Glomerular visceral epithelial cell (primary cell): Measurements from ENCODE around the gene EPN2.
A peak's percentile ranks its signal among the peaks of the same experiment; 100 is the strongest.

ENCODE experiments used
- DNase-seq: peaks from one replicate; pipeline ENCODE4 v3.0.0-alpha.2; 2016; ENCODE audit errors: extremely low spot score

The EPN2 gene

GRCh38 chr17:19294443-19294842 is 57.3 kb downstream of the EPN2 start:
- no peak for DNase-seq

GRCh38 chr17:19295473-19296135 is 58.4 kb downstream of the EPN2 start:
- no peak for DNase-seq

- DNase-seq, result no peak
Measured at GRCh38 chr17:19296786-19297778, 59.9 kb downstream of the EPN2 start.

- DNase-seq, result no peak
Measured at GRCh38 chr17:19298569-19299213, 61.5 kb downstream of the EPN2 start.

GRCh38 chr17:19299214-19299747 is 62.1 kb downstream of the EPN2 start:
- DNase-seq, result no peak

- DNase-seq, result no peak
Measured at GRCh38 chr17:19299866-19300265, 62.7 kb downstream of the EPN2 start.

GRCh38 chr17:19301274-19301951 is 64.2 kb downstream of the EPN2 start:
- DNase-seq, result no peak

- DNase-seq, result no peak
Measured at GRCh38 chr17:19301973-19302372, 64.8 kb downstream of the EPN2 start.

- no peak for DNase-seq
Measured at GRCh38 chr17:19302791-19303331, 65.7 kb downstream of the EPN2 start.

- DNase-seq, result peak; percentile 71
Measured at GRCh38 chr17:19303367-19303776, 66.2 kb downstream of the EPN2 start.

- peak; percentile 64 for DNase-seq
Measured at GRCh38 chr17:19304209-19304608, 67.0 kb downstream of the EPN2 start.

GRCh38 chr17:19304751-19305150 is 67.6 kb downstream of the EPN2 start:
- no peak for DNase-seq

- no peak for DNase-seq
Measured at GRCh38 chr17:19305256-19305655, 68.1 kb downstream of the EPN2 start.

- DNase-seq, result no peak
Measured at GRCh38 chr17:19305761-19306159, 68.6 kb downstream of the EPN2 start.

GRCh38 chr17:19306160-19307111 is 69.3 kb downstream of the EPN2 start:
- no peak for DNase-seq

GRCh38 chr17:19307521-19307920 is 70.4 kb downstream of the EPN2 start:
- no peak for DNase-seq

- DNase-seq, result no peak
Measured at GRCh38 chr17:19308398-19308797, 71.2 kb downstream of the EPN2 start.

- DNase-seq, result peak; percentile 27
Measured at GRCh38 chr17:19309701-19310100, 72.5 kb downstream of the EPN2 start.

GRCh38 chr17:19310151-19310550 is 73.0 kb downstream of the EPN2 start:
- no peak for DNase-seq

GRCh38 chr17:19311016-19311415 is 73.8 kb downstream of the EPN2 start:
- no peak for DNase-seq
